Gastroesophageal sphincter (tissue), 4 donors: ENCODE data around the gene IFITM5. TPM values are rescaled to one million over a fixed set of nuclear protein-coding genes. Genes with fewer than 3 reads are reported as not detected.

Source experiments
- ATAC-seq: fragments of 150-250 bp; one replicate; pipeline ENCODE4 v1.9.1; 2016; ENCODE audit warnings: mild to moderate bottlenecking, moderate library complexity
- H3K27ac ChIP-seq, 4 donors: fragments of 200-600 bp; sonication (generic) in 3 of 4; 1 replicate in 3 of 4; 2 replicates in 1 of 4; pipeline ENCODE4 v1.5.1; 2016 to 2019
- H3K27me3 ChIP-seq: fragments of 200-600 bp; sonication (generic); one replicate; pipeline ENCODE4 v1.5.1; 2019
- H3K36me3 ChIP-seq, 2 donors: fragments of 200-600 bp; sonication (generic); one replicate each; pipeline ENCODE4 v1.5.1; 2019; ENCODE audit warnings: control low read depth in 1 of 2
- H3K4me1 ChIP-seq, 3 donors: fragments of 200-600 bp; sonication (generic); 1 replicate in 2 of 3; 2 replicates in 1 of 3; pipeline ENCODE4 v1.5.1; 2016 to 2019; ENCODE audit warnings: control low read depth in 2 of 3
- H3K4me3 ChIP-seq, 2 donors: fragments of 200-600 bp; sonication (generic); one replicate each; pipeline ENCODE4 v1.5.1; 2019; ENCODE audit warnings: mild to moderate bottlenecking in 1 of 2, moderate library complexity in 1 of 2
- H3K9me3 ChIP-seq, 3 donors: fragments of 200-600 bp; sonication (generic); one replicate each; pipeline ENCODE4 v1.5.1; 2017 to 2019; ENCODE audit warnings: control low read depth in 2 of 3
- CTCF ChIP-seq, 4 experiments: fragments of 200-600 bp in 2 of 4; fragments of 450-650 bp in 2 of 4; sonication (generic) in 1 of 4; IDR thresholded peaks; one replicate each; pipeline ENCODE4 v1.5.1; 2017 to 2019; ENCODE audit warnings: antibody characterized with exemption in 4 of 4, mild to moderate bottlenecking in 2 of 4, moderate library complexity in 2 of 4
- EP300 ChIP-seq: sonication (generic); formaldehyde crosslinking; IDR thresholded peaks from one replicate; pipeline ENCODE4 v1.6.1; 2017; ENCODE audit warnings: antibody characterized with exemption, mild to moderate bottlenecking
- POLR2A ChIP-seq, 2 donors: fragments of 450-650 bp; IDR thresholded peaks; one replicate each; pipeline ENCODE4 v1.6.1; 2017; ENCODE audit warnings: antibody characterized with exemption in 2 of 2, mild to moderate bottlenecking in 2 of 2, moderate library complexity in 1 of 2
- POLR2AphosphoS5 ChIP-seq: sonication (generic); formaldehyde crosslinking; IDR thresholded peaks from one replicate; pipeline ENCODE4 v1.6.1; 2017; ENCODE audit warnings: antibody characterized with exemption
- WGBS, 2 donors: methylation state at CpG; one replicate each; pipeline ENCODE4 v1.1.5; 2018; ENCODE audit warnings: low coverage in 1 of 2; 5-methylcytosine and 5-hydroxymethylcytosine counted together
- total RNA-seq, 4 donors: library from RNA; depleted of rRNA; stranded (reverse); fragments of >200 nt; gene quantifications; one replicate each; pipeline ENCODE4 v1.1.0, GENCODE V29; 2016

IFITM5 gene
- total RNA-seq, 4 donors from 2014 or later: not detected

- Histone ChIP-seq H3K4me1 (peaks cover 0 to 27% (median 17%) of the 10 kb centered on the region in 3 donors), H3K36me3 (no peaks in the 10 kb centered on the region), H3K4me3 (no peak overlapping the region), H3K27ac (no peak overlapping the region), H3K27me3 (peaks cover 59% of the 10 kb centered on the region), H3K9me3 (no peaks in the 10 kb centered on the region)
- ATAC-seq: no peak
- TF ChIP-seq POLR2AphosphoS5: no peak
- TF ChIP-seq POLR2A (IDR thresholded peaks at IDR 0.05): no peak
- no peak for TF ChIP-seq EP300
- TF ChIP-seq CTCF (IDR thresholded peaks at IDR 0.05): no peak
Observed at GRCh38 chr11:276219-276618, 23.1 kb downstream of the IFITM5 start.

GRCh38 chr11:272931-273198 lies 26.5 kb downstream of the IFITM5 start:
- Histone ChIP-seq H3K27me3 (peaks cover 47% of the 10 kb centered on the region), H3K4me3 (no peak overlapping the region), H3K9me3 (no peaks in the 10 kb centered on the region), H3K36me3 (no peaks in the 10 kb centered on the region), H3K4me1 (peaks cover 0 to 4% (median 0%) of the 10 kb centered on the region in 3 donors), H3K27ac (no peak overlapping the region)
- ATAC-seq: no peak
- TF ChIP-seq POLR2AphosphoS5 (no peak), POLR2A (IDR thresholded peaks at IDR 0.05) (no peak), EP300 (no peak), CTCF (IDR thresholded peaks at IDR 0.05) (no peak)
- WGBS, 2 donors: 66 to 90% methylated on average over 3 to 4 of the region's 6 CpGs

GRCh38 chr11:272195-272930 lies 27.0 kb downstream of the IFITM5 start:
- H3K4me1 ChIP-seq: peaks cover 0 to 9% (median 0%) of the 10 kb centered on the region in 3 donors
- 64 to 90% methylated on average over 3 to 4 of the region's 22 CpGs for WGBS, 2 donors
- no peaks in the 10 kb centered on the region for H3K9me3 ChIP-seq
- no peak overlapping the region for H3K4me3 ChIP-seq
- TF ChIP-seq EP300: no peak
- no peak for TF ChIP-seq POLR2AphosphoS5
- no peak for TF ChIP-seq CTCF (IDR thresholded peaks at IDR 0.05)
- no peak for TF ChIP-seq POLR2A (IDR thresholded peaks at IDR 0.05)
- ATAC-seq: no peak
- H3K27ac ChIP-seq: no peak overlapping the region
- H3K36me3 ChIP-seq: no peaks in the 10 kb centered on the region
- H3K27me3 ChIP-seq: peaks cover 46% of the 10 kb centered on the region

- peaks cover 45% of the 10 kb centered on the region for H3K27me3 ChIP-seq
- H3K36me3 ChIP-seq: no peaks in the 10 kb centered on the region
- peaks cover 0 to 9% (median 0%) of the 10 kb centered on the region in 3 donors for H3K4me1 ChIP-seq
- H3K4me3 ChIP-seq: no peak overlapping the region
- no peak for ATAC-seq
- TF ChIP-seq EP300 (no peak), CTCF (IDR thresholded peaks at IDR 0.05) (no peak), POLR2A (IDR thresholded peaks at IDR 0.05) (no peak), POLR2AphosphoS5 (no peak)
- no peaks in the 10 kb centered on the region for H3K9me3 ChIP-seq
- H3K27ac ChIP-seq: no peak overlapping the region
- 75 to 80% methylated on average over 1 of the region's 8 CpGs for whole genome bisulfite sequencing, 2 donors
Observed at GRCh38 chr11:271319-271715, 28.0 kb downstream of the IFITM5 start.

GRCh38 chr11:270451-271318 lies 28.6 kb downstream of the IFITM5 start:
- H3K4me3 ChIP-seq: no peak overlapping the region
- ATAC-seq: no peak
- peak overlapping the region in 1 of 4 donors; percentile 12 for H3K27ac ChIP-seq
- peaks cover 0 to 9% (median 0%) of the 10 kb centered on the region in 3 donors for H3K4me1 ChIP-seq
- no peaks in the 10 kb centered on the region for H3K9me3 ChIP-seq
- 68 to 88% methylated on average over 3 to 6 of the region's 18 CpGs for WGBS, 2 donors
- H3K36me3 ChIP-seq: no peaks in the 10 kb centered on the region
- peaks cover 42% of the 10 kb centered on the region for H3K27me3 ChIP-seq
- TF ChIP-seq CTCF (IDR thresholded peaks at IDR 0.05) (no peak), EP300 (no peak), POLR2AphosphoS5 (no peak), POLR2A (IDR thresholded peaks at IDR 0.05) (no peak)
